ENCODE measurements around the gene FBXL7.

Gene FBXL7

DNA sequence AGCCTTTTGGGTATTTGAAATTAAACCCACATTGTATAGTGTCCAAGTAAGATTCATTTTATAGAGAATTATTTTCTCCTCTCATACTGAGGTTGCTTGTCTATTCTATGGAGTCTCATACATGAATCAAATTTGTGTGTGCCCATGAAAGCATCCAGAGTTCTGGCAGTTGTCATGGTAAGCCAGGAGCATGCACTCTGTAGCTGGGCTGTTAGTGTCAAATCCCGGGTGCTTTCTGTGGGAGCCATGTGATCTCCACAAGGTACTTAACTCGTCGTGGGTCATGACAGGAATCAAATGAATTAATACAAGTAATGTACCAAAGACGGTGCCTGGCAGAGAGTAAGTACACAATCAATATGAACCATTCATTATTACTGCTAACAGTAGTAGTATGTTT lies 58.7 kb downstream of the FBXL7 start:
- ATAC-seq: no peak
- no peak for TF ChIP-seq GLIS3 (CRISPR knock-in tag; IDR thresholded peaks at IDR 0.05)
- TF ChIP-seq, protein P1, sequence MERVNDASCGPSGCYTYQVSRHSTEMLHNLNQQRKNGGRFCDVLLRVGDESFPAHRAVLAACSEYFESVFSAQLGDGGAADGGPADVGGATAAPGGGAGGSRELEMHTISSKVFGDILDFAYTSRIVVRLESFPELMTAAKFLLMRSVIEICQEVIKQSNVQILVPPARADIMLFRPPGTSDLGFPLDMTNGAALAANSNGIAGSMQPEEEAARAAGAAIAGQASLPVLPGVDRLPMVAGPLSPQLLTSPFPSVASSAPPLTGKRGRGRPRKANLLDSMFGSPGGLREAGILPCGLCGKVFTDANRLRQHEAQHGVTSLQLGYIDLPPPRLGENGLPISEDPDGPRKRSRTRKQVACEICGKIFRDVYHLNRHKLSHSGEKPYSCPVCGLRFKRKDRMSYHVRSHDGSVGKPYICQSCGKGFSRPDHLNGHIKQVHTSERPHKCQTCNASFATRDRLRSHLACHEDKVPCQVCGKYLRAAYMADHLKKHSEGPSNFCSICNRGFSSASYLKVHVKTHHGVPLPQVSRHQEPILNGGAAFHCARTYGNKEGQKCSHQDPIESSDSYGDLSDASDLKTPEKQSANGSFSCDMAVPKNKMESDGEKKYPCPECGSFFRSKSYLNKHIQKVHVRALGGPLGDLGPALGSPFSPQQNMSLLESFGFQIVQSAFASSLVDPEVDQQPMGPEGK (CRISPR knock-in tag; IDR thresholded peaks at IDR 0.05; ENCODE audit: borderline replicate concordance): no peak
- TF ChIP-seq ZFP3 (CRISPR knock-in tag; IDR thresholded peaks at IDR 0.05): no peak
- no peak for TF ChIP-seq ISL1 (CRISPR knock-in tag; IDR thresholded peaks at IDR 0.05)
- TF ChIP-seq CSDC2 (CRISPR knock-in tag; IDR thresholded peaks at IDR 0.05): no peak
- no peak for TF ChIP-seq PPARA (CRISPR knock-in tag; IDR thresholded peaks at IDR 0.05; ENCODE audit: borderline replicate concordance)
- TF ChIP-seq ZNF8 (CRISPR knock-in tag; IDR thresholded peaks at IDR 0.05): no peak

DNA sequence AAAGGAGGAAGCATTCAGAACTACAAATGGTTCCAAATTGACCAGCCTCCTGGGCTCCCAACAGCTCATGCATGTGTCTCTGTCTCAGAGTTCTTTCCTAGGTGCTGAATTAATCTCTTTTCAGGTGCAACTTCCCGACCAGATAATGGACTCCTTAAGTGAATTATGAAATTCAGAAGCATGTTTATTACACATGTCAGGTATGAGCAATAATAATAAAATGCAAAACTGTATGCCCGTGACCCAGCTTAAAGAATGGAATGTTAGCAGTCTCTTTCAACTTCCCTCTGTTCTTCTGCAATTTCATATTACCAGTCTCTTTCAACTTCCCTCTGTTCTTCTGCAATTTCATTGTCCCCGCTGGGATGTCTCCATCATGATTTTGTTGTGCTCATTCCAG lies 60.4 kb downstream of the FBXL7 start:
- no peak for TF ChIP-seq ARNTL (CRISPR knock-in tag; IDR thresholded peaks at IDR 0.05; ENCODE audit: borderline replicate concordance, low read depth)
- no peak for TF ChIP-seq GLIS3 (CRISPR knock-in tag; IDR thresholded peaks at IDR 0.05)
- TF ChIP-seq, protein P2, sequence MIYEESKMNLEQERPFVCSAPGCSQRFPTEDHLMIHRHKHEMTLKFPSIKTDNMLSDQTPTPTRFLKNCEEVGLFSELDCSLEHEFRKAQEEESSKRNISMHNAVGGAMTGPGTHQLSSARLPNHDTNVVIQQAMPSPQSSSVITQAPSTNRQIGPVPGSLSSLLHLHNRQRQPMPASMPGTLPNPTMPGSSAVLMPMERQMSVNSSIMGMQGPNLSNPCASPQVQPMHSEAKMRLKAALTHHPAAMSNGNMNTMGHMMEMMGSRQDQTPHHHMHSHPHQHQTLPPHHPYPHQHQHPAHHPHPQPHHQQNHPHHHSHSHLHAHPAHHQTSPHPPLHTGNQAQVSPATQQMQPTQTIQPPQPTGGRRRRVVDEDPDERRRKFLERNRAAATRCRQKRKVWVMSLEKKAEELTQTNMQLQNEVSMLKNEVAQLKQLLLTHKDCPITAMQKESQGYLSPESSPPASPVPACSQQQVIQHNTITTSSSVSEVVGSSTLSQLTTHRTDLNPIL (CRISPR knock-in tag; IDR thresholded peaks at IDR 0.05; ENCODE audit: low read depth): no peak
- no peak for TF ChIP-seq PPARA (CRISPR knock-in tag; IDR thresholded peaks at IDR 0.05; ENCODE audit: borderline replicate concordance)
- no peak for TF ChIP-seq BACH2 (CRISPR knock-in tag; IDR thresholded peaks at IDR 0.05; ENCODE audit: borderline replicate concordance)
- no peak for TF ChIP-seq OSR1 (CRISPR knock-in tag; IDR thresholded peaks at IDR 0.05)
- TF ChIP-seq ZNF8 (CRISPR knock-in tag; IDR thresholded peaks at IDR 0.05): no peak
- no peak for TF ChIP-seq ZNF70 (CRISPR knock-in tag; IDR thresholded peaks at IDR 0.05)
- TF ChIP-seq ZC3H10 (CRISPR knock-in tag; IDR thresholded peaks at IDR 0.05): no peak
- ATAC-seq: no peak

DNA sequence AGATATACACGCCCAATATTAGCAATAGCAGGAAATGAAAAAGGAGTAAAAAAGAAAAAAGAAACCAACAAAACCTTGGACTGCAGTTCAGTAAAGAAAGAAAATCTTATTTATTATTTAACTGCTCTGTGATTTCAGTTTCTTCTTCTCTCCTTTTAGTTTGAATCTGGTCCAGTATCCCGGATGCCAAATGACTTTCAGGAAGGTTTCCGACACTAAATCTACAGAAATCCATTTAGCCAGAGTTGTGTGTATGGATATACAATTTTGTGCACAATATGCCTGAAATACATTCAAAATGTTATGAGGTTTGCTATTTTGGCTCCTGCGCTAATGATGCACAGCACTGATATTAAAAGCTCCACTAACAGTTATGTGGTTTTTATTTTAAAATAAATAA lies 64.5 kb downstream of the FBXL7 start:
- no peak for ATAC-seq
- TF ChIP-seq, protein P3, sequence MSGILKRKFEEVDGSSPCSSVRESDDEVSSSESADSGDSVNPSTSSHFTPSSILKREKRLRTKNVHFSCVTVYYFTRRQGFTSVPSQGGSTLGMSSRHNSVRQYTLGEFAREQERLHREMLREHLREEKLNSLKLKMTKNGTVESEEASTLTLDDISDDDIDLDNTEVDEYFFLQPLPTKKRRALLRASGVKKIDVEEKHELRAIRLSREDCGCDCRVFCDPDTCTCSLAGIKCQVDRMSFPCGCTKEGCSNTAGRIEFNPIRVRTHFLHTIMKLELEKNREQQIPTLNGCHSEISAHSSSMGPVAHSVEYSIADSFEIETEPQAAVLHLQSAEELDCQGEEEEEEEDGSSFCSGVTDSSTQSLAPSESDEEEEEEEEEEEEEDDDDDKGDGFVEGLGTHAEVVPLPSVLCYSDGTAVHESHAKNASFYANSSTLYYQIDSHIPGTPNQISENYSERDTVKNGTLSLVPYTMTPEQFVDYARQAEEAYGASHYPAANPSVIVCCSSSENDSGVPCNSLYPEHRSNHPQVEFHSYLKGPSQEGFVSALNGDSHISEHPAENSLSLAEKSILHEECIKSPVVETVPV (CRISPR knock-in tag; IDR thresholded peaks at IDR 0.05): no peak
- no peak for TF ChIP-seq CSDC2 (CRISPR knock-in tag; IDR thresholded peaks at IDR 0.05)
- no peak for TF ChIP-seq ZNF565 (CRISPR knock-in tag; conservative IDR thresholded peaks at IDR 0.05; ENCODE audit: low read depth)
- no peak for TF ChIP-seq TCF4 (CRISPR knock-in tag; IDR thresholded peaks at IDR 0.05; ENCODE audit: borderline replicate concordance)
- TF ChIP-seq, protein P4, sequence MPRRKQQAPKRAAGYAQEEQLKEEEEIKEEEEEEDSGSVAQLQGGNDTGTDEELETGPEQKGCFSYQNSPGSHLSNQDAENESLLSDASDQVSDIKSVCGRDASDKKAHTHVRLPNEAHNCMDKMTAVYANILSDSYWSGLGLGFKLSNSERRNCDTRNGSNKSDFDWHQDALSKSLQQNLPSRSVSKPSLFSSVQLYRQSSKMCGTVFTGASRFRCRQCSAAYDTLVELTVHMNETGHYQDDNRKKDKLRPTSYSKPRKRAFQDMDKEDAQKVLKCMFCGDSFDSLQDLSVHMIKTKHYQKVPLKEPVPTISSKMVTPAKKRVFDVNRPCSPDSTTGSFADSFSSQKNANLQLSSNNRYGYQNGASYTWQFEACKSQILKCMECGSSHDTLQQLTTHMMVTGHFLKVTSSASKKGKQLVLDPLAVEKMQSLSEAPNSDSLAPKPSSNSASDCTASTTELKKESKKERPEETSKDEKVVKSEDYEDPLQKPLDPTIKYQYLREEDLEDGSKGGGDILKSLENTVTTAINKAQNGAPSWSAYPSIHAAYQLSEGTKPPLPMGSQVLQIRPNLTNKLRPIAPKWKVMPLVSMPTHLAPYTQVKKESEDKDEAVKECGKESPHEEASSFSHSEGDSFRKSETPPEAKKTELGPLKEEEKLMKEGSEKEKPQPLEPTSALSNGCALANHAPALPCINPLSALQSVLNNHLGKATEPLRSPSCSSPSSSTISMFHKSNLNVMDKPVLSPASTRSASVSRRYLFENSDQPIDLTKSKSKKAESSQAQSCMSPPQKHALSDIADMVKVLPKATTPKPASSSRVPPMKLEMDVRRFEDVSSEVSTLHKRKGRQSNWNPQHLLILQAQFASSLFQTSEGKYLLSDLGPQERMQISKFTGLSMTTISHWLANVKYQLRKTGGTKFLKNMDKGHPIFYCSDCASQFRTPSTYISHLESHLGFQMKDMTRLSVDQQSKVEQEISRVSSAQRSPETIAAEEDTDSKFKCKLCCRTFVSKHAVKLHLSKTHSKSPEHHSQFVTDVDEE (CRISPR knock-in tag; IDR thresholded peaks at IDR 0.05): no peak
- no peak for TF ChIP-seq PPARA (CRISPR knock-in tag; IDR thresholded peaks at IDR 0.05; ENCODE audit: borderline replicate concordance)
- TF ChIP-seq, protein P5, sequence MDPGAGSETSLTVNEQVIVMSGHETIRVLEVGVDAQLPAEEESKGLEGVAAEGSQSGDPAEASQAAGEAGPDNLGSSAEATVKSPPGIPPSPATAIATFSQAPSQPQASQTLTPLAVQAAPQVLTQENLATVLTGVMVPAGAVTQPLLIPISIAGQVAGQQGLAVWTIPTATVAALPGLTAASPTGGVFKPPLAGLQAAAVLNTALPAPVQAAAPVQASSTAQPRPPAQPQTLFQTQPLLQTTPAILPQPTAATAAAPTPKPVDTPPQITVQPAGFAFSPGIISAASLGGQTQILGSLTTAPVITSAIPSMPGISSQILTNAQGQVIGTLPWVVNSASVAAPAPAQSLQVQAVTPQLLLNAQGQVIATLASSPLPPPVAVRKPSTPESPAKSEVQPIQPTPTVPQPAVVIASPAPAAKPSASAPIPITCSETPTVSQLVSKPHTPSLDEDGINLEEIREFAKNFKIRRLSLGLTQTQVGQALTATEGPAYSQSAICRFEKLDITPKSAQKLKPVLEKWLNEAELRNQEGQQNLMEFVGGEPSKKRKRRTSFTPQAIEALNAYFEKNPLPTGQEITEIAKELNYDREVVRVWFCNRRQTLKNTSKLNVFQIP (CRISPR knock-in tag; IDR thresholded peaks at IDR 0.05; ENCODE audit: borderline replicate concordance, low read depth): no peak
- TF ChIP-seq ZFP30 (CRISPR knock-in tag; IDR thresholded peaks at IDR 0.05): no peak
- TF ChIP-seq, protein P1 (CRISPR knock-in tag; IDR thresholded peaks at IDR 0.05; ENCODE audit: borderline replicate concordance): no peak
- TF ChIP-seq, protein P2 (CRISPR knock-in tag; IDR thresholded peaks at IDR 0.05; ENCODE audit: low read depth): no peak
- TF ChIP-seq ZC3H10 (CRISPR knock-in tag; IDR thresholded peaks at IDR 0.05): no peak
- no peak for TF ChIP-seq RARB (CRISPR knock-in tag; IDR thresholded peaks at IDR 0.05)
- no peak for TF ChIP-seq ZNF70 (CRISPR knock-in tag; IDR thresholded peaks at IDR 0.05)
- TF ChIP-seq TOX (CRISPR knock-in tag; IDR thresholded peaks at IDR 0.05; ENCODE audit: borderline replicate concordance): no peak
- TF ChIP-seq OSR1 (CRISPR knock-in tag; IDR thresholded peaks at IDR 0.05): no peak
- TF ChIP-seq ZNF8 (CRISPR knock-in tag; IDR thresholded peaks at IDR 0.05): no peak
- TF ChIP-seq GLIS3 (CRISPR knock-in tag; IDR thresholded peaks at IDR 0.05): no peak
- TF ChIP-seq ARNTL (CRISPR knock-in tag; IDR thresholded peaks at IDR 0.05; ENCODE audit: borderline replicate concordance, low read depth): no peak
- TF ChIP-seq ISL1 (CRISPR knock-in tag; IDR thresholded peaks at IDR 0.05): no peak
